GM23338 (cell line): ENCODE measurements around the gene FAM120A. TPM values are rescaled to one million over a fixed set of nuclear protein-coding genes. Genes with fewer than 3 reads are reported as not detected.

Experiments
- ATAC-seq: fragments of 200-7000 bp; cut with Tn5 transposase; 3 replicates; pipeline ENCODE4 v1.9.1; 2020
- DNase-seq: peaks from one replicate; pipeline ENCODE4 v3.0.0-alpha.2; 2015; ENCODE audit warnings: low spot score
- H2AFZ ChIP-seq: fragments of 200-600 bp; sonication (generic); 2 replicates; pipeline ENCODE4 v1.8.0; 2016; ENCODE audit warnings: antibody characterized with exemption, mild to moderate bottlenecking, moderate library complexity
- H3F3A ChIP-seq: fragments of 200-600 bp; sonication (generic); replicated peaks from 2 replicates; pipeline ENCODE4 v1.8.0; 2017; ENCODE audit warnings: antibody characterized with exemption, mixed run types, low read depth
- H3K27ac ChIP-seq: fragments of 200-600 bp; sonication (generic); 2 replicates; pipeline ENCODE4 v1.6.1; 2016; ENCODE audit warnings: low read depth
- H3K27me3 ChIP-seq: fragments of 200-600 bp; sonication (generic); 2 replicates; pipeline ENCODE4 v1.8.0; 2016; ENCODE audit warnings: mild to moderate bottlenecking, mixed run types, moderate library complexity; ENCODE audit not compliant: insufficient read depth
- H3K36me3 ChIP-seq: fragments of 200-600 bp; sonication (generic); 2 replicates; pipeline ENCODE4 v1.8.0; 2016; ENCODE audit warnings: mild to moderate bottlenecking; ENCODE audit not compliant: insufficient read depth
- H3K4me1 ChIP-seq: fragments of 200-600 bp; sonication (generic); 2 replicates; pipeline ENCODE4 v1.8.0; 2016; ENCODE audit warnings: mild to moderate bottlenecking, moderate library complexity; ENCODE audit not compliant: insufficient read depth
- H3K4me2 ChIP-seq: fragments of 200-600 bp; sonication (generic); 2 replicates; pipeline ENCODE4 v1.7.1; 2017; ENCODE audit warnings: mixed run types
- H3K4me3 ChIP-seq: fragments of 200-600 bp; sonication (generic); 2 replicates; pipeline ENCODE4 v1.6.1; 2016; ENCODE audit warnings: mixed run types
- H3K79me2 ChIP-seq: fragments of 200-600 bp; sonication (generic); replicated peaks from 2 replicates; pipeline ENCODE4 v1.8.0; 2017; ENCODE audit warnings: mild to moderate bottlenecking; ENCODE audit not compliant: insufficient read depth
- H3K9me2 ChIP-seq: fragments of 200-600 bp; sonication (generic); 2 replicates; pipeline ENCODE4 v1.8.0; 2017; ENCODE audit not compliant: insufficient read depth
- H4K20me1 ChIP-seq: fragments of 200-600 bp; sonication (generic); replicated peaks from 2 replicates; pipeline ENCODE4 v1.8.0; 2017; ENCODE audit warnings: mild to moderate bottlenecking; ENCODE audit not compliant: insufficient read depth
- H3K27ac Mint-ChIP-seq: 2 replicates; pipeline ENCODE4 v1.8.0; 2020; ENCODE audit warnings: inconsistent platforms, mild to moderate bottlenecking, moderate library complexity, mixed read lengths
- H3K27me3 Mint-ChIP-seq: 3 replicates; pipeline ENCODE4 v1.8.0; 2022; ENCODE audit warnings: low read depth, mild to moderate bottlenecking, moderate library complexity, mixed read lengths, inconsistent platforms; ENCODE audit not compliant: insufficient read depth, poor library complexity
- H3K36me3 Mint-ChIP-seq: 3 replicates; pipeline ENCODE4 v1.8.0; 2021; ENCODE audit warnings: low read depth, mild to moderate bottlenecking, inconsistent platforms, moderate library complexity, mixed read lengths
- H3K4me1 Mint-ChIP-seq: 3 replicates; pipeline ENCODE4 v1.8.0; 2020; ENCODE audit warnings: mild to moderate bottlenecking, inconsistent platforms, mixed read lengths
- H3K4me3 Mint-ChIP-seq: 3 replicates; pipeline ENCODE4 v1.8.0; 2021; ENCODE audit warnings: moderate library complexity, mild to moderate bottlenecking, inconsistent platforms, mixed read lengths
- H3K9me3 Mint-ChIP-seq: 3 replicates; pipeline ENCODE4 v1.8.0; 2020; ENCODE audit warnings: moderate library complexity, mild to moderate bottlenecking, inconsistent platforms, mixed read lengths
- CREB1 ChIP-seq: fragments of 250-450 bp; sonication (Bioruptor Pico); IDR thresholded peaks from 2 replicates; pipeline ENCODE4 v1.5.0; 2020; ENCODE audit warnings: low read depth, mild to moderate bottlenecking, moderate library complexity
- EZH2phosphoT487 ChIP-seq: fragments of 200-600 bp; sonication (generic); IDR thresholded peaks from one replicate; pipeline ENCODE4 v1.8.1; 2018; ENCODE audit warnings: antibody characterized with exemption; ENCODE audit not compliant: unreplicated experiment
- JUNB ChIP-seq: IDR thresholded peaks from one replicate; pipeline ENCODE4 v1.6.1; 2016; ENCODE audit warnings: antibody characterized with exemption; ENCODE audit not compliant: unreplicated experiment
- POLR2AphosphoS5 ChIP-seq: IDR thresholded peaks from 2 replicates; pipeline ENCODE4 v1.6.1; 2016; ENCODE audit warnings: antibody characterized with exemption, low read depth
- ZNF331 ChIP-seq: fragments of 250-450 bp; sonication (Bioruptor Pico); IDR thresholded peaks from 2 replicates; pipeline ENCODE4 v1.5.0; 2020; ENCODE audit warnings: low read depth, mild to moderate bottlenecking, moderate library complexity
- polyA plus RNA-seq: library from polyadenylated mRNA; unstranded; fragments of >200 nt; fragmentation: Nextera tagmentation; extraction: Ambion mirVana; gene quantifications from 2 replicates; pipeline ENCODE4 v1.2.1, GENCODE V29; 2016
- total RNA-seq: library from RNA; depleted of rRNA; stranded (reverse); fragments of >200 nt; shearing (Covaris generic); gene quantifications from 2 replicates; pipeline ENCODE4 v1.2.3, GENCODE V29; 2014
- TF ChIP-seq, protein P1 (sequence below): fragments of 250-450 bp; sonication (Bioruptor Pico); IDR thresholded peaks from 2 replicates; pipeline ENCODE4 v1.5.0; 2020; ENCODE audit warnings: mild to moderate bottlenecking, moderate library complexity
- TF ChIP-seq, protein P2 (sequence below), 2 experiments: fragments of 200-600 bp in 1 of 2; sonication (generic) in 1 of 2; conservative IDR thresholded peaks; 2 replicates each; pipeline versions ENCODE4 v1.5.1 to v1.6.1; 2016 to 2017; ENCODE audit warnings: antibody characterized with exemption in 2 of 2, low read depth in 2 of 2, mild to moderate bottlenecking in 2 of 2, moderate library complexity in 1 of 2
- TF ChIP-seq, protein P3 (sequence below): IDR thresholded peaks from one replicate; pipeline ENCODE4 v1.6.1; 2018; ENCODE audit warnings: antibody characterized with exemption; ENCODE audit not compliant: unreplicated experiment

Gene FAM120A
- total and polyA plus RNA-seq, 2 experiments from 2014 or later: 28.2 to 52.5 TPM

DNA sequence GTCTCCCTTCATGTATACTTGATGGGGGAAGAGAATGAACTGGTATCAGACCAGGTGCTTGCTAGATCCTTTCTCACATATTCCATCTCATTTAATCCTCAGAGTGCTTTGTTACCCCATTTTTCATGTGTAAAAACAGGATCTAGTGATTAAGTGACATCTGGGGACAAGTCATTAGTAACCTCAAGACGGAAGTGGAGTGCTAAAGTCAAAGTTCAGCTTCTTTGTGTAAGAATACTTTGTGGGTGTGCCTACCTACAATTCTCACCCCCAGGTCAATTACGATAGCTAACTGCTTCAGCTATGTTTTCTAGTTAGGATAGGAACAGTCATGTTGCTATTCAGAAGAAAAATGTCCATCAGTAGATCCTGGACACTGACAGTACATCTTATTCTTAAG, 5.0 kb downstream of the FAM120A start (continued):
- TF ChIP-seq, protein P1, sequence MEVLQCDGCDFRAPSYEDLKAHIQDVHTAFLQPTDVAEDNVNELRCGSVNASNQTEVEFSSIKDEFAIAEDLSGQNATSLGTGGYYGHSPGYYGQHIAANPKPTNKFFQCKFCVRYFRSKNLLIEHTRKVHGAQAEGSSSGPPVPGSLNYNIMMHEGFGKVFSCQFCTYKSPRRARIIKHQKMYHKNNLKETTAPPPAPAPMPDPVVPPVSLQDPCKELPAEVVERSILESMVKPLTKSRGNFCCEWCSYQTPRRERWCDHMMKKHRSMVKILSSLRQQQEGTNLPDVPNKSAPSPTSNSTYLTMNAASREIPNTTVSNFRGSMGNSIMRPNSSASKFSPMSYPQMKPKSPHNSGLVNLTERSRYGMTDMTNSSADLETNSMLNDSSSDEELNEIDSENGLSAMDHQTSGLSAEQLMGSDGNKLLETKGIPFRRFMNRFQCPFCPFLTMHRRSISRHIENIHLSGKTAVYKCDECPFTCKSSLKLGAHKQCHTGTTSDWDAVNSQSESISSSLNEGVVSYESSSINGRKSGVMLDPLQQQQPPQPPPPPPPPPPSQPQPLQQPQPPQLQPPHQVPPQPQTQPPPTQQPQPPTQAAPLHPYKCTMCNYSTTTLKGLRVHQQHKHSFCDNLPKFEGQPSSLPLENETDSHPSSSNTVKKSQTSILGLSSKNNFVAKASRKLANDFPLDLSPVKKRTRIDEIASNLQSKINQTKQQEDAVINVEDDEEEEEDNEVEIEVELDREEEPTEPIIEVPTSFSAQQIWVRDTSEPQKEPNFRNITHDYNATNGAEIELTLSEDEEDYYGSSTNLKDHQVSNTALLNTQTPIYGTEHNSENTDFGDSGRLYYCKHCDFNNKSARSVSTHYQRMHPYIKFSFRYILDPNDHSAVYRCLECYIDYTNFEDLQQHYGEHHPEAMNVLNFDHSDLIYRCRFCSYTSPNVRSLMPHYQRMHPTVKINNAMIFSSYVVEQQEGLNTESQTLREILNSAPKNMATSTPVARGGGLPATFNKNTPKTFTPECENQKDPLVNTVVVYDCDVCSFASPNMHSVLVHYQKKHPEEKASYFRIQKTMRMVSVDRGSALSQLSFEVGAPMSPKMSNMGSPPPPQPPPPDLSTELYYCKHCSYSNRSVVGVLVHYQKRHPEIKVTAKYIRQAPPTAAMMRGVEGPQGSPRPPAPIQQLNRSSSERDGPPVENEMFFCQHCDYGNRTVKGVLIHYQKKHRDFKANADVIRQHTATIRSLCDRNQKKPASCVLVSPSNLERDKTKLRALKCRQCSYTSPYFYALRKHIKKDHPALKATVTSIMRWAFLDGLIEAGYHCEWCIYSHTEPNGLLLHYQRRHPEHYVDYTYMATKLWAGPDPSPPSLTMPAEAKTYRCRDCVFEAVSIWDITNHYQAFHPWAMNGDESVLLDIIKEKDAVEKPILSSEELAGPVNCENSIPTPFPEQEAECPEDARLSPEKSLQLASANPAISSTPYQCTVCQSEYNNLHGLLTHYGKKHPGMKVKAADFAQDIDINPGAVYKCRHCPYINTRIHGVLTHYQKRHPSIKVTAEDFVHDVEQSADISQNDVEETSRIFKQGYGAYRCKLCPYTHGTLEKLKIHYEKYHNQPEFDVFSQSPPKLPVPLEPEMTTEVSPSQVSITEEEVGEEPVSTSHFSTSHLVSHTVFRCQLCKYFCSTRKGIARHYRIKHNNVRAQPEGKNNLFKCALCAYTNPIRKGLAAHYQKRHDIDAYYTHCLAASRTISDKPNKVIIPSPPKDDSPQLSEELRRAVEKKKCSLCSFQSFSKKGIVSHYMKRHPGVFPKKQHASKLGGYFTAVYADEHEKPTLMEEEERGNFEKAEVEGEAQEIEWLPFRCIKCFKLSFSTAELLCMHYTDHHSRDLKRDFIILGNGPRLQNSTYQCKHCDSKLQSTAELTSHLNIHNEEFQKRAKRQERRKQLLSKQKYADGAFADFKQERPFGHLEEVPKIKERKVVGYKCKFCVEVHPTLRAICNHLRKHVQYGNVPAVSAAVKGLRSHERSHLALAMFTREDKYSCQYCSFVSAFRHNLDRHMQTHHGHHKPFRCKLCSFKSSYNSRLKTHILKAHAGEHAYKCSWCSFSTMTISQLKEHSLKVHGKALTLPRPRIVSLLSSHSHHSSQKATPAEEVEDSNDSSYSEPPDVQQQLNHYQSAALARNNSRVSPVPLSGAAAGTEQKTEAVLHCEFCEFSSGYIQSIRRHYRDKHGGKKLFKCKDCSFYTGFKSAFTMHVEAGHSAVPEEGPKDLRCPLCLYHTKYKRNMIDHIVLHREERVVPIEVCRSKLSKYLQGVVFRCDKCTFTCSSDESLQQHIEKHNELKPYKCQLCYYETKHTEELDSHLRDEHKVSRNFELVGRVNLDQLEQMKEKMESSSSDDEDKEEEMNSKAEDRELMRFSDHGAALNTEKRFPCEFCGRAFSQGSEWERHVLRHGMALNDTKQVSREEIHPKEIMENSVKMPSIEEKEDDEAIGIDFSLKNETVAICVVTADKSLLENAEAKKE (CRISPR knock-in tag): no peak
- TF ChIP-seq ZNF331 (CRISPR knock-in tag): no peak
- TF ChIP-seq JUNB: no peak

DNA sequence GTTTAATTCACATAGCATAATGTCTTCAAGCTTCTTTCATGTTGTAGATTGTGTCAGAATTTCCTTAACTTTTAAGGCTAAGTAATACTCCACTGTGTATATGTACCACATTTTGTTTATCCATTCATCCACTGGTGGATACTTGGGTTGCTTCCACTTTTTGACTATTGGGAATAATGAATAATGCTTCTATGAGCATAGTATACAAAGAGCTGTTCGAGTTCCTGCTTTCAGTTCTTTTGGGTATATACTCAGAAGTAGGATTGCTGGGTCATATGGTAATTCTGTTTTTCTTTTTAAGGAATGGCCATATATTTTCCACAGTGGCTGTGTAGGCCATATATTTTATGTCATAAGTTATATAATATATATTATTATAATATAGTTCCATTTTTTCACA, 5.5 kb downstream of the FAM120A start:
- H3K9me3 Mint-ChIP-seq: no peaks in the 10 kb centered on the region
- peaks cover 57% of the 10 kb centered on the region for H3K4me1 Mint-ChIP-seq
- H3K4me2 ChIP-seq: no peak overlapping the region
- 0 out of 2 replicates have a peak, but pooled peaks cover 4% of the 10 kb centered on the region for H3F3A ChIP-seq
- H3K36me3 Mint-ChIP-seq: peaks cover 13% of the 10 kb centered on the region
- H3K36me3 ChIP-seq: no peaks in the 10 kb centered on the region
- no peak overlapping the region for H3K27ac Mint-ChIP-seq
- peaks cover 60% of the 10 kb centered on the region for H3K4me1 ChIP-seq
- no peak overlapping the region for H3K4me3 Mint-ChIP-seq
- no peaks in the 10 kb centered on the region for H3K27me3 ChIP-seq
- DNase-seq: no peak
- H4K20me1 ChIP-seq: peaks cover 23% of the 10 kb centered on the region
- no peak overlapping the region for H2AFZ ChIP-seq
- no peak overlapping the region for H3K27ac ChIP-seq
- peaks cover 5% of the 10 kb centered on the region for H3K27me3 Mint-ChIP-seq
- no peak for ATAC-seq
- H3K4me3 ChIP-seq: no peak overlapping the region
- H3K9me2 ChIP-seq: no peaks in the 10 kb centered on the region
- peaks cover 96% of the 10 kb centered on the region for H3K79me2 ChIP-seq
- TF ChIP-seq POLR2AphosphoS5: no peak
- TF ChIP-seq EZH2phosphoT487: no peak
- TF ChIP-seq CREB1: no peak
- TF ChIP-seq JUNB: no peak
- no peak for TF ChIP-seq ZNF331 (CRISPR knock-in tag)
- TF ChIP-seq, protein P2, sequence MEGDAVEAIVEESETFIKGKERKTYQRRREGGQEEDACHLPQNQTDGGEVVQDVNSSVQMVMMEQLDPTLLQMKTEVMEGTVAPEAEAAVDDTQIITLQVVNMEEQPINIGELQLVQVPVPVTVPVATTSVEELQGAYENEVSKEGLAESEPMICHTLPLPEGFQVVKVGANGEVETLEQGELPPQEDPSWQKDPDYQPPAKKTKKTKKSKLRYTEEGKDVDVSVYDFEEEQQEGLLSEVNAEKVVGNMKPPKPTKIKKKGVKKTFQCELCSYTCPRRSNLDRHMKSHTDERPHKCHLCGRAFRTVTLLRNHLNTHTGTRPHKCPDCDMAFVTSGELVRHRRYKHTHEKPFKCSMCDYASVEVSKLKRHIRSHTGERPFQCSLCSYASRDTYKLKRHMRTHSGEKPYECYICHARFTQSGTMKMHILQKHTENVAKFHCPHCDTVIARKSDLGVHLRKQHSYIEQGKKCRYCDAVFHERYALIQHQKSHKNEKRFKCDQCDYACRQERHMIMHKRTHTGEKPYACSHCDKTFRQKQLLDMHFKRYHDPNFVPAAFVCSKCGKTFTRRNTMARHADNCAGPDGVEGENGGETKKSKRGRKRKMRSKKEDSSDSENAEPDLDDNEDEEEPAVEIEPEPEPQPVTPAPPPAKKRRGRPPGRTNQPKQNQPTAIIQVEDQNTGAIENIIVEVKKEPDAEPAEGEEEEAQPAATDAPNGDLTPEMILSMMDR (conservative IDR thresholded peaks at IDR 0.05; ENCODE audit: low read depth in 2 of 2): no peak
- TF ChIP-seq, protein P3, sequence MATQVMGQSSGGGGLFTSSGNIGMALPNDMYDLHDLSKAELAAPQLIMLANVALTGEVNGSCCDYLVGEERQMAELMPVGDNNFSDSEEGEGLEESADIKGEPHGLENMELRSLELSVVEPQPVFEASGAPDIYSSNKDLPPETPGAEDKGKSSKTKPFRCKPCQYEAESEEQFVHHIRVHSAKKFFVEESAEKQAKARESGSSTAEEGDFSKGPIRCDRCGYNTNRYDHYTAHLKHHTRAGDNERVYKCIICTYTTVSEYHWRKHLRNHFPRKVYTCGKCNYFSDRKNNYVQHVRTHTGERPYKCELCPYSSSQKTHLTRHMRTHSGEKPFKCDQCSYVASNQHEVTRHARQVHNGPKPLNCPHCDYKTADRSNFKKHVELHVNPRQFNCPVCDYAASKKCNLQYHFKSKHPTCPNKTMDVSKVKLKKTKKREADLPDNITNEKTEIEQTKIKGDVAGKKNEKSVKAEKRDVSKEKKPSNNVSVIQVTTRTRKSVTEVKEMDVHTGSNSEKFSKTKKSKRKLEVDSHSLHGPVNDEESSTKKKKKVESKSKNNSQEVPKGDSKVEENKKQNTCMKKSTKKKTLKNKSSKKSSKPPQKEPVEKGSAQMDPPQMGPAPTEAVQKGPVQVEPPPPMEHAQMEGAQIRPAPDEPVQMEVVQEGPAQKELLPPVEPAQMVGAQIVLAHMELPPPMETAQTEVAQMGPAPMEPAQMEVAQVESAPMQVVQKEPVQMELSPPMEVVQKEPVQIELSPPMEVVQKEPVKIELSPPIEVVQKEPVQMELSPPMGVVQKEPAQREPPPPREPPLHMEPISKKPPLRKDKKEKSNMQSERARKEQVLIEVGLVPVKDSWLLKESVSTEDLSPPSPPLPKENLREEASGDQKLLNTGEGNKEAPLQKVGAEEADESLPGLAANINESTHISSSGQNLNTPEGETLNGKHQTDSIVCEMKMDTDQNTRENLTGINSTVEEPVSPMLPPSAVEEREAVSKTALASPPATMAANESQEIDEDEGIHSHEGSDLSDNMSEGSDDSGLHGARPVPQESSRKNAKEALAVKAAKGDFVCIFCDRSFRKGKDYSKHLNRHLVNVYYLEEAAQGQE: no peak
